Endothelial cell of umbilical vein (primary cell): ENCODE measurements around the gene PSAP. TPM values are rescaled to one million over a fixed set of nuclear protein-coding genes. Genes with fewer than 3 reads are reported as not detected.
"Not testable (repeated sequence)": the region's sequence is repeated elsewhere in the genome, so short reads cannot be mapped to it uniquely, and the experiment has no call there.

Source experiments
- BruUV-seq: library from RNA; stranded (reverse); fragments of 400-500 nt; replicated peaks from 2 replicates; lab custom pipeline; 2021; lab: Mats Ljungman, UMichigan
- CTCF ChIA-PET: fragments of 300-600, 350-600 bp; sonication (Branson Sonifier 250); formaldehyde crosslinking; loops from one replicate; lab custom pipeline; 2021; ENCODE audit warnings: antibody characterized with exemption, inconsistent platforms; lab: Charles Lee
- POLR2A ChIA-PET: fragments of 300-600, 350-600 bp; sonication (Branson Sonifier 250); formaldehyde crosslinking; loops from one replicate; lab custom pipeline; 2021; ENCODE audit warnings: antibody characterized with exemption, inconsistent platforms; lab: Charles Lee
- DNase-seq: peaks from one replicate; pipeline ENCODE4 v3.0.0-alpha.2; 2011; ENCODE audit warnings: low read depth, low spot score
- FAIRE-seq: peaks from 2 replicates; lab custom pipeline; 2011; peaks lifted over from hg19 to GRCh38; lab: Jason Lieb, UNC
- H2AFZ ChIP-seq: 2 replicates; pipeline ENCODE4 v1.6.0; 2012; ENCODE audit warnings: low read depth, low read length, control low read depth, inconsistent platforms
- H3K27ac ChIP-seq: 2 replicates; pipeline ENCODE4 v1.5.1; 2011; ENCODE audit warnings: low read depth, mild to moderate bottlenecking, control low read depth, low read length, moderate library complexity; ENCODE audit not compliant: insufficient read depth
- H3K27me3 ChIP-seq, 2 experiments: 2 replicates each; pipeline versions ENCODE4 v1.6.0 to v1.6.1; 2011; ENCODE audit warnings: low read length in 2 of 2, mixed read lengths in 1 of 2; ENCODE audit not compliant: control insufficient read depth in 2 of 2, insufficient read depth in 2 of 2
- H3K36me3 ChIP-seq, 2 experiments: 2 replicates in 1 of 2; 3 replicates in 1 of 2; pipeline ENCODE4 v1.5.1; 2011; ENCODE audit warnings: low read length in 2 of 2, mild to moderate bottlenecking in 1 of 2, moderate library complexity in 1 of 2; ENCODE audit not compliant: control insufficient read depth in 2 of 2, insufficient read depth in 2 of 2; ENCODE audit errors: extremely low read depth in 1 of 2
- H3K4me1 ChIP-seq: 3 replicates; pipeline ENCODE4 v1.5.1; 2011; ENCODE audit warnings: mild to moderate bottlenecking, low read length; ENCODE audit not compliant: control insufficient read depth, insufficient read depth; ENCODE audit errors: extremely low read depth
- H3K4me2 ChIP-seq: 2 replicates; pipeline ENCODE4 v1.6.1; 2011; ENCODE audit warnings: low read length, control low read depth, mixed read lengths; ENCODE audit not compliant: insufficient read depth
- H3K4me3 ChIP-seq, 3 experiments: fragments of 200-600 bp in 1 of 3; sonication (generic), shearing (Covaris generic) in 1 of 3; replicated peaks in 1 of 3; 2 replicates each; pipeline ENCODE4 v1.5.1; 2011 to 2016; ENCODE audit warnings: control low read depth in 3 of 3, low read length in 3 of 3, mild to moderate bottlenecking in 2 of 3, inconsistent platforms in 1 of 3, low read depth in 1 of 3, moderate library complexity in 1 of 3; ENCODE audit not compliant: insufficient read depth in 1 of 3
- H3K79me2 ChIP-seq: 2 replicates; pipeline ENCODE4 v1.6.0; 2012; ENCODE audit warnings: low read length, inconsistent platforms; ENCODE audit not compliant: control insufficient read depth, insufficient read depth
- H3K9ac ChIP-seq: replicated peaks from 2 replicates; pipeline ENCODE3; 2011; ENCODE audit warnings: low read length, control low read depth; ENCODE audit not compliant: insufficient read depth; ENCODE audit errors: extremely low read depth
- H3K9me1 ChIP-seq: replicated peaks from 3 replicates; pipeline ENCODE4 v1.6.0; 2011; ENCODE audit warnings: mild to moderate bottlenecking, low read length; ENCODE audit not compliant: control insufficient read depth, insufficient read depth; ENCODE audit errors: extremely low read depth
- H3K9me3 ChIP-seq: replicated peaks from 2 replicates; pipeline ENCODE4 v1.5.1; 2012; ENCODE audit warnings: low read length, inconsistent platforms; ENCODE audit not compliant: control insufficient read depth, insufficient read depth
- H4K20me1 ChIP-seq: replicated peaks from 2 replicates; pipeline ENCODE3; 2011; ENCODE audit warnings: mild to moderate bottlenecking, low read length; ENCODE audit not compliant: control insufficient read depth, insufficient read depth; ENCODE audit errors: extremely low read depth
- CTCF ChIP-seq, 2 donors: IDR thresholded peaks; 1 replicate in 1 of 2; 2 replicates in 1 of 2; pipeline ENCODE4 v1.5.1; 2011; ENCODE audit warnings: low read length in 2 of 2, mild to moderate bottlenecking in 2 of 2, moderate library complexity in 2 of 2, control low read depth in 1 of 2, inconsistent platforms in 1 of 2, low read depth in 1 of 2; ENCODE audit not compliant: insufficient read depth in 1 of 2; ENCODE audit errors: extremely low read depth in 1 of 2
- EZH2 ChIP-seq: IDR thresholded peaks from 2 replicates; pipeline ENCODE4 v1.6.1; 2012; ENCODE audit warnings: borderline replicate concordance, low read depth, mild to moderate bottlenecking, moderate library complexity, low read length, inconsistent platforms; ENCODE audit not compliant: severe bottlenecking
- FOS ChIP-seq: IDR thresholded peaks from 2 replicates; pipeline ENCODE4 v1.6.1; 2011; ENCODE audit warnings: mild to moderate bottlenecking, low read length, moderate library complexity, borderline replicate concordance; ENCODE audit not compliant: insufficient read depth
- GATA2 ChIP-seq: IDR thresholded peaks from 2 replicates; pipeline ENCODE4 v1.7.0; 2011; ENCODE audit warnings: low read depth, mild to moderate bottlenecking, moderate library complexity, mixed read lengths, low read length; ENCODE audit not compliant: insufficient read length, insufficient read depth
- JUN ChIP-seq: IDR thresholded peaks from 2 replicates; pipeline ENCODE4 v1.6.1; 2011; ENCODE audit warnings: borderline replicate concordance, low read depth; ENCODE audit not compliant: insufficient read length, insufficient read depth
- MAX ChIP-seq: IDR thresholded peaks from 2 replicates; pipeline ENCODE4 v1.6.1; 2011; ENCODE audit not compliant: insufficient read depth, insufficient read length
- MYC ChIP-seq: IDR thresholded peaks from one replicate; pipeline ENCODE4 v1.6.1; 2011; ENCODE audit warnings: mild to moderate bottlenecking, low read depth, low read length
- POLR2A ChIP-seq: IDR thresholded peaks from 2 replicates; pipeline ENCODE4 v1.6.1; 2012; ENCODE audit warnings: low read depth, mild to moderate bottlenecking, control low read depth, low read length
- POLR2AphosphoS5 ChIP-seq: IDR thresholded peaks from 2 replicates; pipeline ENCODE4 v1.6.1; 2012; ENCODE audit warnings: low read depth, mild to moderate bottlenecking, control low read depth, low read length, moderate library complexity; ENCODE audit not compliant: insufficient read depth
- dilution Hi-C: fragments of 300-500 bp; cut with MboI; formaldehyde crosslinking; loops from one replicate; pipeline ENCODE4 v1.15.0; 2019; ENCODE audit warnings: low sequenced_read_pairs; ENCODE audit not compliant: extremely low pct_ligation_motif_present
- intact Hi-C: fragments of 100-400 bp; cut with micrococcal nuclease; formaldehyde crosslinking; loops from one replicate; pipeline ENCODE4 v1.10.0; 2022
- polyA plus RNA-seq, 4 experiments: library from polyadenylated mRNA; depleted of rRNA in 3 of 4; stranded (reverse) in 3 of 4; unstranded in 1 of 4; fragments of >200 nt; gene quantifications; 2 replicates each; pipeline versions ENCODE4 v1.2.1 to v1.2.3, GENCODE V29; 2011 to 2012; ENCODE audit warnings: missing spikeins in 1 of 4
- total RNA-seq: library from RNA; stranded (reverse); gene quantifications from 2 replicates; pipeline ENCODE4 v1.2.3, GENCODE V29; 2021

PSAP gene
- total and polyA plus RNA-seq, 2 donors (not counting 3 experiments of a cell fraction or from before 2014, with no cell fraction given), result 644 to 1,476 TPM

DNA sequence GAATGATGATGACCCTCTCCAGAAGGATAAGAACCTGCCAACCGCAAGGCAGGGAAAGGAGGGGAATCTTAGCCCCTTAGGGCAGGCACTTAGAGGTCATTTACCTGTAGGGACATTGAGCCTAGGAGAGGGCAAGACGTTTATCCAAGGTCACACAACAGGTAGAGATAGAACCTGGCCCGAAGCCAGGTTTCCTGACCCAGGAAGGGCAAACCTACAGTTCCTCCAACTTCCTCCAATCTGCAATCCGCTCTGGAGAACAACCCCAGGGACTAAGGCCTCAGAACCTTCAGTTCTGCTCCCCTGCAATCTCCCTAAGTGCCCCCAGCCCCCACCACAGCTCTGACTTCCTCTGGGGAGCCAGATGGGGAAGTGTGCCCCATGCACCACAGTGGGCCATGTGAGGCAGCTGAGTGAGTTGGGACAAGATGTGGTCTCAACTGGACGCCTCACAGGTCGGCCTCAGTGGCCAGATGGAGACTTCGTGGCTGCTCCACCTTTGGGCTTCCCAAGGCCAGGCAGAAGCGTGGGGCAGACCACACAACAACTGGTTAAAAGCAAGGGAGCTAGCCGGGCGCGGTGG, 1.4 kb upstream of the PSAP start:
- FAIRE-seq (no peak), DNase-seq (no peak)
- intact Hi-C loops (no loop called here), dilution Hi-C loops (no loop called here)
- no peak overlapping the region for H3K27ac ChIP-seq
- no peak overlapping the region for H2AFZ ChIP-seq
- H3K4me3 ChIP-seq, result no peak overlapping the region
- peaks cover 34% of the 10 kb centered on the region for H3K79me2 ChIP-seq
- no peaks in the 10 kb centered on the region for H3K36me3 ChIP-seq
- no peaks in the 10 kb centered on the region for H4K20me1 ChIP-seq
- CTCF ChIA-PET, result interaction anchor here (0.7 to 3.6 kb wide), 2 partner anchors 44 kb away, joined by 7 to 35 read pairs; no protein-coding TSS in a partner anchor
- no peak for TF ChIP-seq FOS
- TF ChIP-seq EZH2, result no peak
- TF ChIP-seq GATA2, result no peak
- TF ChIP-seq POLR2AphosphoS5, result no peak
- no peak for TF ChIP-seq POLR2A
- TF ChIP-seq JUN, result no peak
- no peak for TF ChIP-seq CTCF (IDR thresholded peaks at IDR 0.05; ENCODE audit: extremely low read depth in 1 of 2, insufficient read depth in 1 of 2, low read depth in 1 of 2, low read length in 2 of 2)
- no peak for TF ChIP-seq MYC
- no peak for TF ChIP-seq MAX
- no TSS peak for BruUV-seq
- H3K9ac ChIP-seq, result no peak overlapping the region
- POLR2A ChIA-PET, result no interaction called here
- peaks cover 17% of the 10 kb centered on the region for H3K4me1 ChIP-seq
- no peak overlapping the region for H3K4me2 ChIP-seq
- no peaks in the 10 kb centered on the region for H3K9me1 ChIP-seq
- H3K27me3 ChIP-seq, result no peaks in the 10 kb centered on the region
- H3K9me3 ChIP-seq, result no peaks in the 10 kb centered on the region

DNA sequence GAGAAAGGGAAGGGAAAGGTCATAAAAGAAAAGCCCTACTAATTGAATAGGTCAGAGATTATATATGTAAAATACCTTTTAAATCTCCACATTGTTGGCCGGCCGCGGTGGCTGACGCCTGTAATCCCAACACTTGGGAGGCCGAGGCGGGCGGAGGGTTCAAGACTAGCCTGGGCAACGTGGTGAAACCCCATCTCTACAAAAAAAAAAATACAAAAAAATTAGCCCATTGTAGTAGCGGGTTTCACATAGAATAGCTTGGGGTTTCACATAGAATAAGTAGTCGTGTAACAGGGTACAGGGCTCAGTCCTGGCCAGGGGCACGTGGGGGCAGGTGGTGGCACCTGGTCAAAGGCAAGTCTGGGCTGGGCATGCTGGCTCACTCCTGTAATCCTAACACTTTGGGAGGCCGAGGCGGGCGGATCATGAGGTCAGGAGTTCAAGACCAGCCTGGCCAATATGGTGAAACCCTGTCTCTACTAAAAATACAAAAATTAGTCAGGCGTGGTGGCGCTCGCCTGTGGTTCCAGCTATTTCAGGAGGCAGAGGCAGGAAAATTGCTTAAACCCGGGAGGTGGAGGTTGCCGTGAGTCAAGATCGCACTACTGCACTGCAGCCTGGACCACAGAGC, 529 bp upstream of the PSAP start:
- H3K36me3 ChIP-seq, H3K4me3 ChIP-seq, DNase-seq, FAIRE-seq, dilution Hi-C loops, H3K27me3 ChIP-seq, H4K20me1 ChIP-seq, H3K9me3 ChIP-seq, H3K9me1 ChIP-seq: not testable (repeated sequence)
- Histone ChIP-seq H3K27ac (peak overlapping the region; percentile 35), H2AFZ (peak overlapping the region; percentile 51), H3K4me2 (peak overlapping the region; percentile 37), H3K4me1 (peaks cover 17% of the 10 kb centered on the region), H3K9ac (peak overlapping the region; percentile 83), H3K79me2 (peaks cover 43% of the 10 kb centered on the region)
- POLR2A ChIA-PET, result interaction anchor here (0.6 to 3.3 kb wide), 14 partner anchors 9 to 463 kb away, joined by 3 to 44 read pairs (median 4); no protein-coding TSS in a partner anchor
- intact Hi-C loops, result loop anchor here (1.0 to 2.0 kb wide), 2 partner anchors 9 to 45 kb away; no protein-coding TSS in a partner anchor
- BruUV-seq, result TSS peak; percentile 40
- CTCF ChIA-PET, result interaction anchor here (1.0 to 3.6 kb wide), 5 partner anchors 9 to 45 kb away, joined by 4 to 35 read pairs (median 5); no protein-coding TSS in a partner anchor
